HL-60 (cell line): ENCODE results near the gene RUNX1.

Source experiments
- DNase-seq, 2 experiments: peaks; one replicate each; pipeline ENCODE4 v3.0.0-alpha.2; 2010 to 2020; ENCODE audit warnings: low read depth in 1 of 2, low spot score in 1 of 2
- H3K27ac ChIP-seq: fragments of 250-450 bp; sonication (Bioruptor Pico); replicated peaks from 2 replicates; pipeline ENCODE4 v1.5.1; 2020; ENCODE audit warnings: mild to moderate bottlenecking, moderate library complexity
- H3K27me3 ChIP-seq: fragments of 250-450 bp; sonication (Bioruptor Pico); 2 replicates; pipeline ENCODE4 v1.5.1; 2021; ENCODE audit warnings: mild to moderate bottlenecking, moderate library complexity; ENCODE audit not compliant: insufficient read depth, poor library complexity, severe bottlenecking
- H3K4me3 ChIP-seq: replicated peaks from 2 replicates; pipeline ENCODE4 v1.5.1; 2011; ENCODE audit warnings: mild to moderate bottlenecking, control low read depth, low read length; ENCODE audit not compliant: insufficient read depth
- CTCF ChIP-seq: IDR thresholded peaks from one replicate; pipeline ENCODE4 v1.5.1; 2011; ENCODE audit warnings: low read length, control low read depth, inconsistent platforms; ENCODE audit not compliant: insufficient read depth
- GABPA ChIP-seq: IDR thresholded peaks from 2 replicates; pipeline ENCODE4 v1.6.1; 2012; ENCODE audit warnings: low read depth
- POLR2AphosphoS5 ChIP-seq: IDR thresholded peaks from 2 replicates; pipeline ENCODE4 v1.6.1; 2012; ENCODE audit warnings: low read depth
- REST ChIP-seq: IDR thresholded peaks from 2 replicates; pipeline ENCODE4 v1.6.1; 2012; ENCODE audit warnings: low read depth; ENCODE audit not compliant: insufficient replicate concordance
- SPI1 ChIP-seq: IDR thresholded peaks from 2 replicates; pipeline ENCODE4 v1.6.1; 2012; ENCODE audit warnings: low read depth, mild to moderate bottlenecking, borderline replicate concordance

Gene RUNX1

GRCh38 chr21:34904526-34905217, 144.4 kb downstream of the RUNX1 start:
- Histone ChIP-seq H3K27me3 (no peaks in the 10 kb centered on the region), H3K27ac (peak overlapping the region; percentile 96), H3K4me3 (no peak overlapping the region)
- DNase-seq, result no peak
- TF ChIP-seq GABPA (no peak), CTCF (no peak), REST (no peak), SPI1 (no peak), POLR2AphosphoS5 (no peak)

- DNase-seq, result no peak
- H3K27ac ChIP-seq, result no peak overlapping the region
- TF ChIP-seq REST, result no peak
- TF ChIP-seq GABPA, result no peak
- no peak for TF ChIP-seq POLR2AphosphoS5
- TF ChIP-seq SPI1, result no peak
- no peak overlapping the region for H3K4me3 ChIP-seq
- no peaks in the 10 kb centered on the region for H3K27me3 ChIP-seq
Observed at GRCh38 chr21:34900376-34900775, 148.7 kb downstream of the RUNX1 start.

GRCh38 chr21:34899760-34900159, 149.3 kb downstream of the RUNX1 start:
- Histone ChIP-seq H3K4me3 (no peak overlapping the region), H3K27me3 (no peaks in the 10 kb centered on the region), H3K27ac (no peak overlapping the region)
- no peak for DNase-seq
- TF ChIP-seq SPI1 (no peak), REST (no peak), GABPA (no peak), POLR2AphosphoS5 (no peak), CTCF (no peak)
